Right lobe of liver (tissue), 6 donors: ENCODE measurements around the gene ADAM12. TPM values are rescaled to one million over a fixed set of nuclear protein-coding genes. Genes with fewer than 3 reads are reported as not detected.

ENCODE experiments used
- ATAC-seq, 4 donors: fragments of 200-7000 bp; cut with Tn5 transposase; one replicate each; pipeline ENCODE4 v1.9.1; 2020; ENCODE audit warnings: mild to moderate bottlenecking in 4 of 4, moderate library complexity in 4 of 4
- DNase-seq, 3 donors: peaks; one replicate each; pipeline ENCODE4 v3.0.0-alpha.2; 2020
- H3K27ac ChIP-seq, 3 donors: fragments of 200-600 bp; one replicate each; pipeline ENCODE4 v1.8.0; 2022
- H3K27me3 ChIP-seq, 2 donors: fragments of 200-600 bp; one replicate each; pipeline ENCODE4 v1.8.0; 2022
- H3K36me3 ChIP-seq, 4 donors: fragments of 200-600 bp; sonication (generic) in 1 of 4; one replicate each; pipeline versions ENCODE4 v1.5.1 to v1.8.0; 2017 to 2022; ENCODE audit warnings: control low read depth in 1 of 4
- H3K4me1 ChIP-seq, 4 donors: fragments of 200-600 bp; sonication (generic) in 1 of 4; one replicate each; pipeline versions ENCODE4 v1.5.1 to v1.8.0; 2017 to 2022; ENCODE audit warnings: control low read depth in 1 of 4
- H3K4me3 ChIP-seq, 3 donors: fragments of 200-600 bp; one replicate each; pipeline ENCODE4 v1.8.0; 2022
- H3K9me3 ChIP-seq, 4 donors: fragments of 200-600 bp; sonication (generic) in 1 of 4; one replicate each; pipeline versions ENCODE4 v1.5.1 to v1.8.0; 2017 to 2022; ENCODE audit warnings: control low read depth in 1 of 4
- CTCF ChIP-seq, 4 donors: fragments of 200-600 bp in 3 of 4; fragments of 450-650 bp in 1 of 4; IDR thresholded peaks; one replicate each; pipeline versions ENCODE4 v1.5.1 to v1.8.0; 2016 to 2022; ENCODE audit warnings: antibody characterized with exemption in 4 of 4, mild to moderate bottlenecking in 2 of 4
- POLR2A ChIP-seq: fragments of 450-650 bp; IDR thresholded peaks from one replicate; pipeline ENCODE4 v1.6.1; 2017; ENCODE audit warnings: antibody characterized with exemption, mild to moderate bottlenecking
- WGBS: methylation state at CpG from one replicate; pipeline ENCODE4 v1.1.6; 2018; ENCODE audit warnings: low coverage, low lambda C conversion rate; ENCODE audit not compliant: insufficient coverage; ENCODE audit errors: missing lambda C conversion rate; 5-methylcytosine and 5-hydroxymethylcytosine counted together
- intact Hi-C, 2 donors: fragments of 100-400 bp; cut with DNase I; formaldehyde crosslinking; loops; one replicate each; pipeline versions ENCODE4 v1.11.2 to v1.14.1; 2022
- total RNA-seq, 6 experiments: library from RNA; depleted of rRNA in 2 of 6; stranded (reverse); fragments of >200 nt in 2 of 6; fragmentation: NEBNext Ultra II Directional in 3 of 6; extraction: Animal tissue kit (Norgen Biotek cat#: 25700) in 3 of 6; gene quantifications; one replicate each; pipeline versions ENCODE4 v1.1.0 to v1.2.4, GENCODE V29; 2016 to 2023
- donor health status: DM: no; HTN: yes; CAD: no.
- donor health status: DM: no; HTN: no; CAD: no.
- donor health status: DM: no; HTN: no; CAD: no.
- donor health status: DM: no; HTN: yes; CAD: no.
- donor health status: DM: no; HTN: yes; CAD: no.

The ADAM12 gene
- total RNA-seq, 6 experiments from 2014 or later = 0.06 to 1.3 (median 0.48) TPM; not detected in 2

GRCh38 chr10:126302826-126303665, 85.2 kb downstream of the ADAM12 start:
- no peaks in the 10 kb centered on the region for H3K9me3 ChIP-seq
- no peak overlapping the region for H3K4me3 ChIP-seq
- intact Hi-C loops = no loop called here
- ATAC-seq (no peak), DNase-seq (no peak)
- TF ChIP-seq POLR2A (no peak), CTCF (IDR thresholded peaks at IDR 0.05) (no peak)
- H3K4me1 ChIP-seq = no peaks in the 10 kb centered on the region
- no peaks in the 10 kb centered on the region for H3K27me3 ChIP-seq
- WGBS = 57% methylated on average over 6 of the region's 6 CpGs
- no peaks in the 10 kb centered on the region for H3K36me3 ChIP-seq
- H3K27ac ChIP-seq = no peak overlapping the region

- ATAC-seq (no peak), DNase-seq (no peak)
- no peaks in the 10 kb centered on the region for H3K36me3 ChIP-seq
- no peaks in the 10 kb centered on the region for H3K9me3 ChIP-seq
- H3K4me1 ChIP-seq = no peaks in the 10 kb centered on the region
- H3K4me3 ChIP-seq = no peak overlapping the region
- no peaks in the 10 kb centered on the region for H3K27me3 ChIP-seq
- no peak overlapping the region for H3K27ac ChIP-seq
- intact Hi-C loops = no loop called here
- WGBS = 36% methylated on average over 3 of the region's 3 CpGs
- TF ChIP-seq POLR2A (no peak), CTCF (IDR thresholded peaks at IDR 0.05) (no peak)
Measured at GRCh38 chr10:126302476-126302756, 85.9 kb downstream of the ADAM12 start.

- no peak overlapping the region for H3K4me3 ChIP-seq
- no peaks in the 10 kb centered on the region for H3K27me3 ChIP-seq
- no peaks in the 10 kb centered on the region for H3K9me3 ChIP-seq
- H3K27ac ChIP-seq = no peak overlapping the region
- intact Hi-C loops = no loop called here
- H3K36me3 ChIP-seq = no peaks in the 10 kb centered on the region
- H3K4me1 ChIP-seq = no peaks in the 10 kb centered on the region
- no peak for TF ChIP-seq CTCF (IDR thresholded peaks at IDR 0.05)
- 40% methylated on average over 9 of the region's 9 CpGs for WGBS
- DNase-seq (no peak), ATAC-seq (no peak)
Measured at GRCh38 chr10:126301701-126302475, 86.4 kb downstream of the ADAM12 start.

- intact Hi-C loops = no loop called here
- H3K4me3 ChIP-seq = no peak overlapping the region
- H3K27ac ChIP-seq = no peak overlapping the region
- 46% methylated on average over 5 of the region's 5 CpGs for WGBS
- no peak for TF ChIP-seq CTCF (IDR thresholded peaks at IDR 0.05)
- no peak for TF ChIP-seq POLR2A
- H3K4me1 ChIP-seq = no peaks in the 10 kb centered on the region
- DNase-seq = no peak
- ATAC-seq = no peak
- no peaks in the 10 kb centered on the region for H3K36me3 ChIP-seq
- H3K27me3 ChIP-seq = no peaks in the 10 kb centered on the region
- H3K9me3 ChIP-seq = no peaks in the 10 kb centered on the region
Measured at GRCh38 chr10:126294451-126294850, 93.8 kb downstream of the ADAM12 start.
